ENCODE results near the gene PPP6R3.

Gene PPP6R3

GRCh38 chr11:68560216-68560615 lies 99.7 kb downstream of the PPP6R3 start:
- DNase-seq (ENCODE audit: low read depth in 3 of 3) = no peak

- DNase-seq (ENCODE audit: low read depth in 3 of 3) = no peak
Measured at GRCh38 chr11:68563454-68563853, 102.9 kb downstream of the PPP6R3 start.

- no peak for DNase-seq (ENCODE audit: low read depth in 3 of 3)
Measured at GRCh38 chr11:68564261-68564660, 103.7 kb downstream of the PPP6R3 start.

- DNase-seq (ENCODE audit: low read depth in 3 of 3) = no peak
Measured at GRCh38 chr11:68565768-68566167, 105.2 kb downstream of the PPP6R3 start.

GRCh38 chr11:68567553-68567952 lies 107.0 kb downstream of the PPP6R3 start:
- DNase-seq (ENCODE audit: low read depth in 3 of 3) = no peak

GRCh38 chr11:68569357-68569756 lies 108.8 kb downstream of the PPP6R3 start:
- DNase-seq (ENCODE audit: low read depth in 3 of 3) = no peak

- no peak for DNase-seq (ENCODE audit: low read depth in 3 of 3)
Measured at GRCh38 chr11:68570691-68571090, 110.1 kb downstream of the PPP6R3 start.

GRCh38 chr11:68574308-68574707 lies 113.8 kb downstream of the PPP6R3 start:
- no peak for DNase-seq (ENCODE audit: low read depth in 3 of 3)

GRCh38 chr11:68575025-68575665 lies 114.6 kb downstream of the PPP6R3 start:
- no peak for DNase-seq (ENCODE audit: low read depth in 3 of 3)

GRCh38 chr11:68579455-68579854 lies 118.9 kb downstream of the PPP6R3 start:
- DNase-seq (ENCODE audit: low read depth in 3 of 3) = no peak

GRCh38 chr11:68581439-68581838 lies 120.9 kb downstream of the PPP6R3 start:
- no peak for DNase-seq (ENCODE audit: low read depth in 3 of 3)

GRCh38 chr11:68581901-68582300 lies 121.3 kb downstream of the PPP6R3 start:
- no peak for DNase-seq (ENCODE audit: low read depth in 3 of 3)

GRCh38 chr11:68582416-68583040 lies 122.0 kb downstream of the PPP6R3 start:
- no peak for DNase-seq (ENCODE audit: low read depth in 3 of 3)

- no peak for DNase-seq (ENCODE audit: low read depth in 3 of 3)
Measured at GRCh38 chr11:68583041-68583446, 122.5 kb downstream of the PPP6R3 start.

GRCh38 chr11:68584097-68584496 lies 123.5 kb downstream of the PPP6R3 start:
- peak; percentile 11 to 60 (median 31) for DNase-seq (ENCODE audit: low read depth in 3 of 3)

- DNase-seq (ENCODE audit: low read depth in 3 of 3) = no peak
Measured at GRCh38 chr11:68584991-68585524, 124.5 kb downstream of the PPP6R3 start.

- DNase-seq (ENCODE audit: low read depth in 3 of 3) = no peak
Measured at GRCh38 chr11:68589547-68590216, 129.1 kb downstream of the PPP6R3 start.

- no peak for DNase-seq (ENCODE audit: low read depth in 3 of 3)
Measured at GRCh38 chr11:68591719-68592118, 131.2 kb downstream of the PPP6R3 start.

- DNase-seq (ENCODE audit: low read depth in 3 of 3) = no peak
Measured at GRCh38 chr11:68593441-68593840, 132.9 kb downstream of the PPP6R3 start.

GRCh38 chr11:68594123-68594522 lies 133.6 kb downstream of the PPP6R3 start:
- no peak for DNase-seq (ENCODE audit: low read depth in 3 of 3)

GRCh38 chr11:68596231-68596630 lies 135.7 kb downstream of the PPP6R3 start:
- DNase-seq (ENCODE audit: low read depth in 3 of 3) = no peak

- no peak for DNase-seq (ENCODE audit: low read depth in 3 of 3)
Measured at GRCh38 chr11:68598816-68599653, 138.5 kb downstream of the PPP6R3 start.
